ENCODE results near the gene POTEM.
"Not testable (repeated sequence)": the region's sequence is repeated elsewhere in the genome, so short reads cannot be mapped to it uniquely, and the experiment has no call there.

DNA sequence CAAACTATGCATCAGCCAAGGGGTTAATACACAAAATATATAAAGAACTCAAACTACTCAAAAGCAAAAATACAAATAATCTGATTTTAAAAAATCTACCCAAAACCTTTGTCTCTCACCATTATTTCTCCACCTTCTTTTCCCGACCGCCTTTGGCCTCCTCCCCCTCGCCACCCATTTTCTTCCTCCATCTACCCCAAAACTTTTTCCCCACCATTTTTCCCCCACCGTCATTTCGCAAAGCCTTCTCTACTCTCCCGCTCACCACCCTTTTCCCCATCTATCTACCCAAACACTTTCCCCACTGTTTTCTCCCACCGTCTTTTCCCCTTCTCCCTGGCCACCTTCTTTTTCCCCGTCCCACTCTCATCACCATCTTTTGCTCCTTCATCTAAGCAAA lies 48.9 kb upstream of the POTEM start:
- TF ChIP-seq, protein P1, sequence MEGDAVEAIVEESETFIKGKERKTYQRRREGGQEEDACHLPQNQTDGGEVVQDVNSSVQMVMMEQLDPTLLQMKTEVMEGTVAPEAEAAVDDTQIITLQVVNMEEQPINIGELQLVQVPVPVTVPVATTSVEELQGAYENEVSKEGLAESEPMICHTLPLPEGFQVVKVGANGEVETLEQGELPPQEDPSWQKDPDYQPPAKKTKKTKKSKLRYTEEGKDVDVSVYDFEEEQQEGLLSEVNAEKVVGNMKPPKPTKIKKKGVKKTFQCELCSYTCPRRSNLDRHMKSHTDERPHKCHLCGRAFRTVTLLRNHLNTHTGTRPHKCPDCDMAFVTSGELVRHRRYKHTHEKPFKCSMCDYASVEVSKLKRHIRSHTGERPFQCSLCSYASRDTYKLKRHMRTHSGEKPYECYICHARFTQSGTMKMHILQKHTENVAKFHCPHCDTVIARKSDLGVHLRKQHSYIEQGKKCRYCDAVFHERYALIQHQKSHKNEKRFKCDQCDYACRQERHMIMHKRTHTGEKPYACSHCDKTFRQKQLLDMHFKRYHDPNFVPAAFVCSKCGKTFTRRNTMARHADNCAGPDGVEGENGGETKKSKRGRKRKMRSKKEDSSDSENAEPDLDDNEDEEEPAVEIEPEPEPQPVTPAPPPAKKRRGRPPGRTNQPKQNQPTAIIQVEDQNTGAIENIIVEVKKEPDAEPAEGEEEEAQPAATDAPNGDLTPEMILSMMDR (IDR thresholded peaks at IDR 0.05): not testable (repeated sequence)
- not testable (repeated sequence) for TF ChIP-seq POLR2AphosphoS5 (IDR thresholded peaks at IDR 0.05; ENCODE audit: insufficient read depth in 1 of 2, low read depth in 1 of 2)
